ENCODE data around the gene PADI6.
"Not testable (repeated sequence)": the region's sequence is repeated elsewhere in the genome, so short reads cannot be mapped to it uniquely, and the experiment has no call there.

PADI6 gene

DNA sequence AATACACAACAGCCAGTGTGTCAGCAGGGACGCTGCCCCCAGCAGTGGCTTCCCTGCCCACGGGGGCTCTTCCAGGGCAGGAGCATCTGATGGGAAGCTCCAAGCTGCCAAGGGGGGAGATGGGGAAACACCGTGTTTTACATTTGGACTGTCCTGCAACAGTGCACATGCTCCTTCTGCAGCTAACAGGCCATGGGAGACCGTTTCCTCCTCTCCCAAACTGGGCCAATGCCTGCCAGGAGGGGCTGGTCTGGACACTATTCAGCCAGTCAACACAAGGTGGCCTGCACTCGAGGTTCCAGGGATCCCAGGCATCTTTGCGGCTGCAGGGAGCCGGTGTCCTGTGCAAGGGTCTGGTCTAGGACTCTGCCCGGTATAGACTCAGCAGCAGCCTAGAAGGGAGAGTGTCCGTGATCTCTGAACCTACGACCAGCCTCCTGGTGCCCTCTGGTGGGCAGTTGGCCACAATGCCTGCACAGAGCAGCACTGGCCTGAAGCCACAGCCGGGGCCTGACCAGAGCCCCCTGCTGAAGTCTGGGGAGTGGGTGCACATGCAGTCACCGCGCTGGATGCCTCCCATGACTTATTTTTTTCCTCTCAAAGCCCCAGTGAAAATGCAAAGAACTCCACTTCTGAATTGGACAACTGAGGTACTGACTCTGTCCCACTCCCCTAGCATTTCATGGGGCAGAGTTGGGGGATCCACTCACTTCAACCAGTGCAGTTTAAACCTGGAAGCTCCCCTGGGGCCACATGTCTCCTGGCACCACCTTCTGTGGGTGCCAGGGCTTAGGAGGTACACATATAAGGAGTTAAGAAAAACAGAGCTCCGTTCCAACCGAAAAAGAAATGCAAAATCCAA is 34.1 kb downstream of the PADI6 start:
- peak; percentile 43 for DNase-seq

DNA sequence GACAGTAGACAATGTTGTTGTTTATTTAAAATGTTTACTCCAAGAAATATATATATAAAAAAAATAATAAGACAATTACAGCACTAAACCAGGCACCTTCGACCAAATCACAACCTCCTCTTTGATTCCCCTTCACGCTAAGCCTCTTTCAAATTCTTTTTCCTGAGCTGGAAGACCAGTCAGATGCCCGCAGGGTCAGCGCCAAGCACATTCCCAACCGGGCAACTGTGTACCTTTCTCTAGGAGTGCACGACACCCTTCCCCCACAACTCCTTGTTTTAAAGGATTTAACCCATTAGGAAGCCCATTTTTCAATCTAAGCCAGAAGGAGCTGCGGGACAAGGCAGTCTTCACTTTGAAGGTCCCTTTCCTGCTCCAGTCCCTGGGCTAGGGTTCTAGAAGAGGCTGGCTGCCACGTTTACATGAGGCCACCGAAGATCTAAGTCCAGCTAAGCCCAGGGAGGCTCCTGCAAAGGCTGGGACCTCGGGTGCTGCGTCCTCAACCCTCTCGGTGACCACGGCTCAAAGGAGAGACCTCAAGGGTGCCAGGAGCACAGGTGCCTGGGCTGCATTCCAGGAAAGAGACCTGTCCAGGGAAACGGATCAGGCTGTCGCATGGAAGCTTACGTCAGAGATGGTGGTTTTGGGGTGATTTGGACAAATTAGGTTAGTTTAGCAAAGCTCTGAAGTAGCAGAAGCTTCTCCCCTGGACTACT is 34.9 kb downstream of the PADI6 start:
- not testable (repeated sequence) for DNase-seq

DNA sequence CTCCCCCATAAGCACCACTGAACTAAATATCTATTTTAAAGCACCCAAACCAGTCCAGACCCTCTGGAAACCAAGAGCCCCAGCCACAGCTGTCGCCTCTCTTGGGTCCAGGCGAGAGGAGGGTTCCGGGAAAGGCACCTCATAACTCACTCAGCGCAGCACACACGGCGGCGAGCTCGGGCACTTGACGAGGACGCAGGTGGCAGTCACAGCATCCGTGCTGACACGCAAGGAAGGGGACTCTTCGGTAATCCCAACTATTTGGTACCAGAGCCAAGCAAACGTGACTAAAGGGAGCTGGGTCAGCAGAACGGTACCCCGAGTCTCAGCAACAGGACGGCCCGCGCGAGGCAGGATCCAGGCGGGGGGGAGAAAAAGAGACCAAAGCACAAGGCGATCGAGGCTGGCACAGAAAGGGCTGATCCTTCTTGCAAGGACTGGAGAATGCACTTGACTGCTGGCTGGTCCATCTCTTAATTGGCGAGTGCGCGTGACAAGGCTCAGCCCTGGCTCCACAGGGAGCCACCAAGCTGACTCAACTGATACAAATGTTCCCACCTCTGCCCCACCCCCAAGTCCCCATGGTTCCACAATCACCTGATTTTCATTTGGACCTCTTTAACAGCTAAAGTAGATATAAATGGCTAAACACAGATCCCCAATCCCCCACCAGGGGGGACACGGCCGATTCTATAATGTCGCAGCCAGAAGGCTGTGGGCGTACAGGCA is 36.0 kb downstream of the PADI6 start:
- not testable (repeated sequence) for DNase-seq

DNA sequence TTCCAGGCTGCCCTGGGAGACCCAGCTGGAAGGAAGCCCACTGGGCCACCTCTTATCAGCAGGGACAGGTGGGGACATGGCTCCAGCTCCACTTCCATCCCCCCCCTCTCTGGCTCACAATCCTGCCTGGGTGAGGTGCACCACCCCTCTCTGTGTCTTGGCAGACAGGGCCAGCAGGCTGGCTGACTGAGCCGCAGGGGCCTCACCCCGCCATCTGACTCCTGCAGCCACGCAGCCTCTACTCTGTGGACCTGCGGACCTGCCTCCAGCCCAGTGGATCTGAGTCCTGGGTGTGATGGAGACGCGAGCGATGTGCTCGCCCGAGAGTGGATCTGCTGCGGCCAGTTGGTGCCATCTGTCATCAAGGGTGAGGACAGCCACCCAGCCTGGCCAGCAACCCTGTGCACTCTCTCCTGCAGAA is 37.4 kb downstream of the PADI6 start:
- no peak for DNase-seq

DNA sequence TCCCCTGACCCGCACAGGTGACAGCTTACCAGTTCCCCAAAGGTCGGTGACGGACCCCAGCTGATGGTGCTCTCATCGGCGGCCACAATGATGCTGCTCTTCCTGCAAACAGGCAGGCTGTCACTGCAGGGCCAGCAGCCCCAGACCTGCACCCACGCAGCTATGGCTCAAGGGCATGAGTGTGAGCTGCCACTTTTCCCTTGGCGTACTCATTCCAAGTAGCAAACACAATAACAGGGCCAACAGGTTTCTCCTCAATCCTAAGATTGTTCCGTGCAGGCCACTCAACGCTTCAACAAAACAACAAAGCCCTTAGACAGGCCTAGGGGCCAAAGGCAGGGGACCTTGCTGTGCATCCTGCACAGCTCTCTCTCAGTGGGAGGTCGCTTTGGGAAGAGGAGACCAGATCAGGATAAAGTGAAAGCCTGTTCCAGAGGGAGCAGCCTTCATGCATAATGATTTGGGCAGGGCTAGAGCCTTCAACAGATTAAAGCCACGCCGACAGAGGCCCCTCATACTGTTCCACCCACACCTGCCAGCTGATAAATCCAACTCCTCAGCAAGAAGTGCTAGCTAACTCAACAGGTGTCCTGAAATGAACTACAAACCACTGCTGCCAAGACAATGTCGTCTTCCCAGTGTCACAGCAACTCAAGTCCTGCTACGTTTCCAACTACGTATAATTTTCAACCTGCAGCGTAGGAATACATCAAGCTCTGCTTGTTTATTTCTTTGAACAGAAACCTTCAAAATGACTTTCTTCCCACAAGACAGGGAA is 40.3 kb downstream of the PADI6 start:
- DNase-seq = no peak

DNA sequence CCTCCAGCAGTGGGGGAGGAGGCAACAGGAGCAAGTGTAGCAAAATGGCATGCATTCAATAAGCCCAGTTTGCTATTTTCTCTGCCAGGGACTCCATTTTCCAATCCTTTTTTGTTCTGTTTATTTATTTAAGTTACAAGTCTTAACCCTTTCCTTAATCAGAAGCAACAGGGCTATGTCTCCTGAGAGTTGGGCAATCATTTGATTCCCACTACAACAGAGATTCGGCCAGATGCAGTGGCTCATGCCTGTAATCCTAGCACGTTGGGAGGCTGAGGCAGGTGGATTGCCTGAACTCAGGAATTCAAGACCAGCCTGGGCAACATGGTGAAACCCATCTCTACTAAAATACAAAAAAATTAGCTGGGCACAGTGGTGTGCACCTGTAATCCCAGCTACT is 42.0 kb downstream of the PADI6 start:
- no peak for DNase-seq

DNA sequence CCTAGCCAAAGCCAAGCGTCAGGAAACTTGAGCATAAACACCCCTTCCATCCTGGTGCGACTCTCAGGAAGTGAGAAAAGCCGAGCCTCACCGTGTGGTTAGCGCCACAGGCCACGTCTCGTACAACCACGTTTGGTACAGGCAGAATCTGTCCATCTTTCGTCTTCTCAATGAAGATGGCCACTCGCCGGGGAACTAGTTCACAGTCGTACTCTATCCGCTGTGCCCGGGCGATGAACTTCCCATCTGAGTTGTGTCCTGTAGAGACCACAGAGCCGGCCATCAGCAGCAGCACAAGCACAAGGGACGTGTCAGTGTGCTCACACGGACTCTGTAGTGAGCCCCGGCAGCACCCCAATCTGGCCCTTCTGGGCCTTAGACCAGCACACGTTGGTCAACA is 44.4 kb downstream of the PADI6 start:
- DNase-seq = no peak

DNA sequence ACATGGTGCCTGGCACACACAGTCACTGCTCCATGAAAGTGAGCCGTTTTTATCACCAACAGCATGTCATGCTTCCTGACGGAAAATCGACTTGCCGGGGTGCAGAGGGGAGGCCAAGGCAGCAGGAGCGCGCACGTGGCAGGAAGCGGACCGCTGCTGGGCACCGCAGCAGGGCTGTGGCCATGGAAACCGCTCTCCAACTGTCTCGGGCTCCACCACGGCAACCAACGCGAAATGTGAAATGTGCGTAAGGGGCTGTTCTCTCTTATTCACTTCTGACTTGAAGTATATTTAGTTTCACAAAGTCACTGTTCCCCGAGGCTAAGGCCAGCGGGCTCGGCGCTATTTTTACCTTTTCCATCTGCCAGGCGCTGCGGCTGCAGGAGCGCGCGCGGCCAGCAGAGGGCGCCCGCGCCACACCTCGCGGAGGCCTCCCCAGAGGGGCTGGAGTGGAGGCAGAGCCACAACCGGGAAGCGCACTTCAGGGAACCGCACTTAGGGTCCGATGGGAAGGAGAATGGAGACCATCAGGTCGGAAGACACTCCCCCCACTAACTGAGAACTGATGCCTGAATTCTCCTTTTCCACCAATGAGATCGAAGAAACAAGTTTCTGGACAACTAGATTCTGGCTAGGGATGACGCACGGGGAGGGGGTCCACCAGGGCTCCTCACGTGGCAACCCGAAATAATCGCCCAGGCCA is 47.8 kb downstream of the PADI6 start:
- peak; percentile 50 for DNase-seq

DNA sequence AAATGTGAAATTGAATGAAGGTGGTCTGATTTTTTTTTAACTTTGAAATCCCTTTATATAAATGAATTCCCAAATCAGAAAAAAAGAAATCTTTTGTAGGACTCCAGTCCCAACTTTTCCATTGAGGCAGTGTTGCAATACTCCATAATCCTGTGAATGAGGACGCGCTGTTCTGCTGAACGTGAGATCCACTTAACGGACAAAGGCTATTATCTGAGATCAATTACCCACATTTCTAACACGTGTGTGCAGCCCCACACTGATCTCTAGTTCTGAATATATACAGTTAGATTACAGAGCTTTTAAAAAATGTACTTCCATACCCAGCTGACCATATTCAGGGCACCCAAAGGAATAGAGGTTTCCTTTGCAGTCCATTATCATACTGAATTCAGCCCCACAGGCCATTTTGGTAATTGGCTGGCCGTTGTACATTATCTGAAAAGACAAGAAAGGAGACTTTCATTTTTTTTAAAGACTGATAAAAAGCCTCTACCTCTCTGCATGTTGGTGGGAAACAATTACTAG is 48.5 kb downstream of the PADI6 start:
- no peak for DNase-seq

DNA sequence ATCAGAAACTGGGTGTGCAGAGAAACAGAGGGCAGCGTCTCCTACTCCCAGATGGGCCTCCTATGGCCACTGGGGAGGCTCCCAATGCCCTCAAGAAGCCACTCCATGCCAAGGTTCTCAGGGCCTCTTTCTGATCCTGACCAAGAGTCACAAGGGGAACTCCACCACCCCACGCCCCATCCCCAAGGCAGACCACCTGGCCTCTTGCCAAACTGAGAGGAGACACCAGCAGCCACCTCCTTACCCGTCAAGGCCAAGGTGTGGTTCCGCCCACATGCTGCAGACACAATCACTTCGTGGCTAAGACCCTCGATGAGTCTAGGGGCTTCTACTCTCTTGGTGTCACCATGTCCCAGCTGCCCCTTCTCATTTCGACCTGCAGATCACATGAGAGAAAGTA is 50.5 kb downstream of the PADI6 start:
- DNase-seq = no peak

DNA sequence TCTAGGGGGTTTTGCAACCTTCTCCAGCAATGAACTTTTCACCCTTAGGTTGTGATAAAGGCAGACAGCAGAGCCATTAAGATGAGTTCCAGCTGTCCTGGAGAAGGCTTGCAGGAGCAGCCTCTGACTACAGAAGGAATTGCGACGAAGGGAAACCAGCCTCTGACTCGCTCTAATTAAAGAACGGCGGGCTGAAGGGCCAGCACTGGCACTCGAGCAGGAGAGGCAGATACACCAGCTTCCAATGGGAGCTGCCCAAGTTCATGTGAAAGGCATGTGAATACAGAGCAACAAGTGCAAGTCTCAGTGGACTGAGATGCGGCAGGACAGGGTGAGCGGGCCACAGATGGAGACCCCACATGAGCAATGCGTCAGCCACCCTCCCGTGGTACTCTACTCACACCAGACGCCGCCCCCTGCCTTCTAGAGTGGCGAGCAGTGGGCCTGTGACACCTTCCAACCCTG is 51.8 kb downstream of the PADI6 start:
- peak; percentile 46 for DNase-seq

DNA sequence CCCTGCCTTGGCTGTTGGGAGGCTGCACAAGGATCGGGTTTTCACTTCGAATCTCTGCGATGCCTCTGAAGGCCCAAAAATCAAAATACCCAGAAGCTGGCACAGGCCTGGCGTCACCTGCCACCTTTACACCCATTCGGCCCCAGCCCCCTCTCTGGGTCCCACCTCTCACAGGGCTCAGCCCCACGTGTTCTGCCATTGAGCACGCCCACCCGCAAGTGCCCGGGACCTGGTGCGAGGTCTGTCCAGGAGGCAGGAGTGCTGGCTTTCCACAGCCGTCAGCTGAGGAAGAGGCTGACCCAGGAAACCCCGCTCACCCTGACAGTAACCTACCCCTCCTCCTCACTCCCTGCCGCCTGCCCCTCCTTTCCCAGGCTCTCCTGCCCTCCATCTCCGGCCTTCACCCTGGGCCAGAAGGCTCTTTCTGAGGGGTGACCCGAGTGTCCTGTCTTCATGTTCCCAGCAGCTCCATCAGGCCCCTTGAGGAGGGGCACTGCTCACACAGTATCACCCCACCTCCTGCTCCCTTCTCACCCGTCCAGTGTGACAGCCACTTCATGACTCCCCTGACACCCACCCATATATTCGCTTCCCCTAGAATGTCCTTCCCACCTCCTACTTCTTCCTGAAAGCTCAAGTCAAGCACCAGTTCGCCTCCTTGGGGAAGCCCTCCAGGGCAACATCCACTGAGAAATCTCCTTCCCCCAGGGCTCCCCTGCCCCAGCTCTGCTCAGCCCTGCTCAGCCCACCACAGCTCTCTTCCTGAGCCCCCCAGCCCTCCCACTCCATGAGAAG is 54.0 kb downstream of the PADI6 start:
- DNase-seq = no peak

DNA sequence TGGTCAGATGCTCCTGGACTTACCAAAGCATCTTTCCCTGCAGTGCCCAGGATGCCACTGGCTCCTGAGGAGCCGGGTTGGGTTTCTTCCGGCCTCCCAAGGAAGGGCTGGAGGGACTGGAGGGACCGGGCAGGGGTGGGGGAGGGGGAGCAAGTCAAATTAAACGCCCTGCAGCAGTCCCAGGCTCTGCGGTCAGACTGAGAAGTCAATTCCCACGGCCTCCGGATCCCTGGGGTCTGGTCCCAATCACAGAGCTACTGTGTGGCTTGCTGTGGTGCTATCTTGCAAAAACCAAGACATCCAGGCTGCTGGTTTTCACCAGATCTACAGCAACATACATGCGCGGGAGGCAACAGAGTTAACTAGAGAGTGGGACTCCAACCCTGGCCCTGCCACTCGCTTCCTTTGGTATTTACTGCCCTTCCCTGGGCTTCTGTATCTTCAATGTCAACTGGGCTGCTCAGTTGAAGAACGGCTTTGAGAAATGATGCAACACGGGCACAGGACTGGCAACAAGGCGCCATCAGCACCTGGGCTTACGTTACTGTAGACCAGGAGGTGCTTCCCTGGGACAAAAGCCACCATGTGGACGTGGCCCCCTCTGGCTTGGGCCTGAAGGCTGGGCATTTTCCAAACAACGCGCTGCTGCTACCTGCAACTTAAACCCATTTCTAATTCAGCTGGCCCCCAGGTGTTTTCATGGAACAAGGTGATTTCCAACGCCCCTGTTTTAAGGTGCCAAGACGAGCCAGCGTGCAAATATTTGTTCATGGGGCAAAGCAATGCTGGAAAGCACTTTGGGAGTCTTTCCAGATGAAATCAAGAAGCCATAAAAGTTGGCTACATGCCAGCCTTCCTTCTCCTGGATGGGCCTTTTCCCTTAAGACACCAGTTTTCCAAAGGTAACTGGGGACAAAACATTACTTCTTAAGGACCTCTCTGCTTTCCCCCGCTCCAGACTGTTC is 56.0 kb downstream of the PADI6 start:
- no peak for DNase-seq

DNA sequence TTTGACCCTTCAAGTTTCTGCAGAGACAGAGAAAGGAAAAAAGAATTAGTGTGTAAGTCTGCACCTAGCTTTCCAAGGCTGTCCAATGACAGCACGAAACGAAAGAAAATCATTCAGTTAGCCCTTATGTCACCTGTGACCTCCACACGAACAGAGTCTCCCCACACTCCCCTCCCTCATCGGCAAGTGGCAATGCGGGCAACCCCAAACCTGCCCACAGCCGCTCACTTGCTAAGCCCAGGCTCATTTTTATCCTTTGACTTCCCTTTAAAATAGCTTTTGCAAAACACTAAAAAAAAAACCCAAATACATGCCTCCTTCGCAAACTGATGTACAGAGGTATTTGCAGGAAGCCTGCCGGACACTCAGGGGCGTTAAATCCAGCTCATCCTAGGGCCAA is 57.2 kb downstream of the PADI6 start:
- no peak for DNase-seq

DNA sequence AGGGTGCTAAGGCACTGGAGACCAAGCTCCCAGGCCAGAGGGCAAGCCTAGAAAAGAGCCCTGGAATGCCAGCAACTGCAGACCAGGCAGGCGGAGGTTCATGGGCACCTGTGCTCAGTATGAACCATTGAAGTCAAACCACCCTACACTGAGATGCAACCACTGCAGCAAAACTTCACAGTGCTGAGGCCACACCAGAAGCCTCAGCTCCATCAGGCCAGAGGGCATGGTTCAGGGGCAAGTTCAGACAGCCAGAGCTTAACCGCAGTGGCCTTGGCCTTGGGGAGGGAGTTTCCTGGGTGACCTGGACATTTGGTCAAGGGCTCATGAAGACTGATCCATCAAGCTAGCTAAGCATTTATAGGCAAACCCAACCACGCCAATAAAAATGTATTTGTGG is 60.4 kb downstream of the PADI6 start:
- no peak for DNase-seq

DNA sequence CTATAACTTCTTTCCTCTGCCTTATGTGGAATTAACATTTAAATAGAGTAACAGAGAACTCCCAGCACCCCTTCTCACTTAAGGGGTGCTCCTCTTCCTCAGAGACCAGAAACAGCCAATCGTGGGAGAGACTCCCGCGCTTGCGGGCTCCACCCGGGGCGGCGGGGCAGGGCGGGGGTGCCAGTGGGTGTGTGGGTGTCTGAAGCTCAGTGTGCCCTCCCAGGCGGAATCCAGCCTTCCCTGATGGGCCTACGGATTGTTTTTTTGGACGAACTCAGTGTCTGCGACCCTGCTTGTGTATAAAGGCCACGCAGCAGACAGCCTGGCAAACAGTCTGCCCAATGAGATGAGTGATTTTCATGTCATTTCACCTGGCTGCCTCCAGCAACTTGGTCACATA is 61.3 kb downstream of the PADI6 start:
- no peak for DNase-seq

DNA sequence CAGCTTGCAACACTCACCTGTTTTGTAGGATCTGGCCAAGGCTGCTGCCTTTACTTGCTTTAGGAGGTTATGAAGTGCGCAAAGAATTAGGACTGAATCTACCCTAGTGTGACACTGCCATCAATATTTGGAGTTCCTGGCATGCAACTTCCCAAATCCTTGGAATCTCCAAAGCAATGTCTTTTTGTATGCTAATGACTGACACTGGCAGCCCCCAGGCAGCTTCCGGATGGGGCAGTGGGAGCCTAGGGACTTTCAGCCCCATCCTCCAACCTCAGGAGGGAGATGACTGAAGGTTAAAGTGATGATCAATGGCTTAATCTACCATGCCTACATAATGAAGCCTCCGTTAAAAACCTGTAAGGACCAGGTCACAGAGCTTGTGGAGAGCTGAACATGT is 62.0 kb downstream of the PADI6 start:
- no peak for DNase-seq

DNA sequence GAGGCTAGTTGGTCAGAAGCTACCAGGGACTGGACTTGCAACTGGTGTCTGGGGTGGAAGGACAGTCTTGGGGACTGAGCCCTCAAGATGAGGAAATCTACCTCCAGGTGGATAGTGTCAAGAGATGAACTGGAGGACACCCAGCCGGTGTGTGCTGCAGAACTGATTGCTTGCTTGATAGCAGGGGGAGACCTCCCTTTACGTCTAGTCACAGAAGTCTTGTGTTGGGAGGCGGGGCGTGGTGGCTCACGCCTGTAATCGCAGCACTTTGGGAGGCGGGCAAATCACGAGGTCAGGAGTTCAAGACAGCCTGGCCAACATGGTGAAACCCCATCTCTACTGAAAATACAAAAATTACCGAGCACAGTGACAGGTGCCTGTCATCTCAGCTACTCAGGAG is 62.6 kb downstream of the PADI6 start:
- DNase-seq = no peak

DNA sequence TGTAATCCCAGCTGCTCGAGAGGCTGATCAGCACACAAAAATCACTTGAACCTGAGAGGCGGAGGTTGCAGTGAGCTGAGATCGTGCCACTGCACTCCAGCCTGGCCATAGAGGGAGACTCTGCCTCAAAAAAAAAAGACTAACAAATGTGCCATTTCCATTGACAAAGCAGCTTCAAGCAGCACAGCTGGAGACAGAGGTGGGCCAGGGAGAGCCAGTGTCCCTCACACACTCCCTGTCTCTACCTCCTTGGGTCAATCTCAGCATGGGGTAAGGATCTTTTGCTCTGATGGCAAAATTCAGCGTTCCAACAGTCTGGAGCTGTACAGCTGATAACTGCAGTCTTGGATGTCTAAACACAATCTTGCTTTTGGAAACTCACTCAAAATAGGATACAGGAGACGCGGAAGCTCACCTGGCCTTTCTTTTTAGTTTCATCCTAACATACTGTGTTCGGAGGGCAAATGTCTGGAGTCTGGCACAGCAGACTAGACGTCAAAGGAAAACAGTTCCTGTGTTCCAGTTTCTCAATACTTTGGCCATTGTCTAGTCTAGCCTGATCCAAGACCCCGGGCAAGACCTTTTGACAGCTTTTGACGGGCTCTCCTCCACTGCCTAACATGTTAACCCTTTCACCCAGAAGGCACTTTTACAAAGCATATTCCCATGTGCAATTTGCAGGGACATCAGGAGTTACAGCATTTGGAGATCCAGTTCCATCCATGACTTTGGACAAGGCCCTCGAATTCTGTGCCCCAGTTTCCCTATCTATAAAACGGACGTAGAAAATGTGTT is 64.6 kb downstream of the PADI6 start:
- DNase-seq = no peak
